IMR-90 (cell line): Measurements from ENCODE around the gene AMER2.

ENCODE experiments used
- CEBPB ChIP-seq: IDR thresholded peaks from 2 replicates; pipeline ENCODE4 v1.6.1; 2012; ENCODE audit warnings: low read depth, low read length, improper control_type of control experiment
- POLR2A ChIP-seq: IDR thresholded peaks from 2 replicates; pipeline ENCODE4 v1.6.1; 2012; ENCODE audit warnings: mild to moderate bottlenecking, low read depth, low read length
- TF ChIP-seq, protein P1 (sequence below): conservative IDR thresholded peaks from 2 replicates; pipeline ENCODE4 v1.5.1; 2012; ENCODE audit warnings: mild to moderate bottlenecking, low read depth, low read length, improper control_type of control experiment

- TF ChIP-seq, protein P1, sequence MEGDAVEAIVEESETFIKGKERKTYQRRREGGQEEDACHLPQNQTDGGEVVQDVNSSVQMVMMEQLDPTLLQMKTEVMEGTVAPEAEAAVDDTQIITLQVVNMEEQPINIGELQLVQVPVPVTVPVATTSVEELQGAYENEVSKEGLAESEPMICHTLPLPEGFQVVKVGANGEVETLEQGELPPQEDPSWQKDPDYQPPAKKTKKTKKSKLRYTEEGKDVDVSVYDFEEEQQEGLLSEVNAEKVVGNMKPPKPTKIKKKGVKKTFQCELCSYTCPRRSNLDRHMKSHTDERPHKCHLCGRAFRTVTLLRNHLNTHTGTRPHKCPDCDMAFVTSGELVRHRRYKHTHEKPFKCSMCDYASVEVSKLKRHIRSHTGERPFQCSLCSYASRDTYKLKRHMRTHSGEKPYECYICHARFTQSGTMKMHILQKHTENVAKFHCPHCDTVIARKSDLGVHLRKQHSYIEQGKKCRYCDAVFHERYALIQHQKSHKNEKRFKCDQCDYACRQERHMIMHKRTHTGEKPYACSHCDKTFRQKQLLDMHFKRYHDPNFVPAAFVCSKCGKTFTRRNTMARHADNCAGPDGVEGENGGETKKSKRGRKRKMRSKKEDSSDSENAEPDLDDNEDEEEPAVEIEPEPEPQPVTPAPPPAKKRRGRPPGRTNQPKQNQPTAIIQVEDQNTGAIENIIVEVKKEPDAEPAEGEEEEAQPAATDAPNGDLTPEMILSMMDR: no peak
- no peak for TF ChIP-seq POLR2A
- no peak for TF ChIP-seq CEBPB
These were observed 26.6 kb upstream of the AMER2 start for GRCh38 chr13:25198647-25199046.
